ENCODE results near the gene PPP1R37.
A peak's percentile ranks its signal among the peaks of the same experiment; 100 is the strongest.

PPP1R37 gene

DNA sequence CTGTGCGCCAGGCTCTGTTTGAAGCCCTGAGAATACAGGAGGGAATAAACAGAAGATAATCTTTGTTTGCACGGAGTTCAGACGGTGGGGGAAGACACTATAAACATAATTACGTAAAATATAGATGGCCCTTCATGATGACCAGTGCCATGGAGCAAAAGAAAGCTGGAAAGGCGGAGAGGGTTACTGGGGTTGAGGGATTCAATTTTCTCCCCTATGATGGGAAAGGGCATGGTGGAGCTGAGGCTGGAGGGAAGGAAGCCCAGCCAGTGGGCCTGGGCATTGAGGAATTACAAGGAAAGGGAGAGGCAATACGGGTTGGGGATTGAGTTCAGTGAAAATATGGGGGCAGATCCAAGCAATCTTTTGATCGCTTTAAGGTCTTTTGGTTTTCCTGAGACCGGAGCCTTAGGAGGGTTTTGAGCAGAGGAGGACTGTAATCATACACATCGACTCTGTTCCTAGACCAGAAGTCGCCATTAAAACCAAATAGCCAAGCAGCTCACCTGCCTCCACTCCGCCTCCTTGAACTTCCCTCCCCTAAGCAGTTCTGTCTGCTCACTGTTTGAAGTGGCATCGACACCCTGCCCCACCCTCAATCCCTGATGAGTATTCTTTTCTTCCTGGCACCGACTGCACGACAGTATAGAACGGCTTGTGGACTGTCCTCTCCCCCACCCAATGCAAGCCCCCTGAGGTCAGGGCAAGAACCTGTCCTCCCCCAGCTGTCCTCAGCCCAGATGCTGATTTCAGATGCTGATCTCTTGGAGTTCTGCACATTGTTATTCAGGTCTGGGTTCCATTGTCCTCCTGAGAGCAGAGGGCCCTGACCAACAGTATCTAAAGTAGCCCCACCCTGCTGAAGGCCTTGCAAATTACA lies 15.9 kb upstream of the PPP1R37 start:
- no peak for DNase-seq (ENCODE audit: low spot score in 2 of 2)
- no peak for ATAC-seq (ENCODE audit: low read depth)
- peak overlapping the region; percentile 96 for H3K4me3 Mint-ChIP-seq
- peak overlapping the region; percentile 49 for H3K27ac Mint-ChIP-seq
- H3K27me3 Mint-ChIP-seq = no peaks in the 10 kb centered on the region
- no peaks in the 10 kb centered on the region for H3K9me3 Mint-ChIP-seq
- H3K36me3 Mint-ChIP-seq = peaks cover 12% of the 10 kb centered on the region
- H3K4me1 Mint-ChIP-seq = peaks cover 37% of the 10 kb centered on the region

- Mint-ChIP-seq H3K4me1 (peaks cover 34% of the 10 kb centered on the region), H3K27ac (peak overlapping the region; percentile 98), H3K9me3 (no peaks in the 10 kb centered on the region), H3K27me3 (no peaks in the 10 kb centered on the region), H3K4me3 (peak overlapping the region; percentile 97), H3K36me3 (peaks cover 12% of the 10 kb centered on the region)
- ATAC-seq (ENCODE audit: low read depth) (no peak), DNase-seq (ENCODE audit: low spot score in 2 of 2) (no peak)
These were observed 14.5 kb upstream of the PPP1R37 start for GRCh38 chr19:45078390-45079062.

DNA sequence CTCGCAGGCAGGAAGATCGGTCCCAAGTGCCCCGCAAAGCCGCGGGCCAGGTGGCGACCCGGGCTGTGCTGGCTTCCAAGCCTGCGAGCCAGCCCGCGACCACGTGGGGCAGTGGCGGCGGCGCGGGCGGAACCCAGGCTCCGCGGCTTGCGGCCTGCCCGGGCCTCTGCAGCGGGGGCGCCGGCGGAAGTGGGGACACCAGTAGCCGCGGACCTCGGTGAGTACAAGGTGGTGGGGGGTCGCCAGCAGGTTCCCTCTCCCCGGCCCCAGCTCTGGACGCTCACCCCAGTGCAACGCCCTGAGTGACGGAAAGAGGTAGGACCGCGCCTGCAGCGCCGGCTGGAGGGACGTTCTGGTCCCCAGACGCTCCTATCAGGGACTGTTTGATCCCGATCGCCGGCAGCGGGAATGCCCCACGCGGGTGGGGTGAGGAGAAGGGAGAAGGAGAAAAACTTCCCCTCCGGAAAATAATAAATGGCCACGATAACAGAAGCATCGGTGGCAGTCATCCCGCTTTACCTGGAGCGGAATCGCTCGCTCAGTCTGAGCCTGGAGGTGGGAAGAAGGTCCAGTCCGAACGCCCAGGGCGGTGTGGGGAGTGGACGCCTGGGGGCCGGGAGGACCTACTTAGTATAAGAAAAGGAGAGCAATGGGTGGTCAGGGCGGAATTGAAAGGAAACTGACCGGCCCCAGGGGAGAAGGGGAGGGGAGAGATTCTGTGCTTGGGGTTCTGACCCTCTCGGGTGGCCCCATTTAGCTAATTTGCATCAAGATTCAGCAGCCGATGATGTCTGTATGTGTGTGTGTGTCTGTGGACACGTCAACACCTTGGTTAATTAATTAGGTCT lies 13.7 kb upstream of the PPP1R37 start, which contains the start of gene GEMIN7:
Gene GEMIN7 (plus strand): TSS at position 198 of the 848 bp plus-strand sequence. CDS start 10,855 bp downstream, outside the sequence.
- H3K4me3 Mint-ChIP-seq = peak within 1 kb of the TSS; percentile 97
- peaks cover 34% of the 10 kb centered on the region for H3K4me1 Mint-ChIP-seq
- ATAC-seq (ENCODE audit: low read depth) = peak; percentile 43
- peaks cover 12% of the 10 kb centered on the region for H3K36me3 Mint-ChIP-seq
- H3K9me3 Mint-ChIP-seq = no peaks in the 10 kb centered on the region
- no peaks in the 10 kb centered on the region for H3K27me3 Mint-ChIP-seq
- DNase-seq (ENCODE audit: low spot score in 2 of 2) = peak; percentile 77 to 88
- H3K27ac Mint-ChIP-seq = peak within 1 kb of the TSS; percentile 98

GRCh38 chr19:45079911-45080370 lies 13.0 kb upstream of the PPP1R37 start:
- no peak for DNase-seq (ENCODE audit: low spot score in 2 of 2)
- Mint-ChIP-seq H3K27ac (peak overlapping the region; percentile 98), H3K36me3 (peaks cover 12% of the 10 kb centered on the region), H3K9me3 (no peaks in the 10 kb centered on the region), H3K27me3 (no peaks in the 10 kb centered on the region), H3K4me1 (peaks cover 30% of the 10 kb centered on the region), H3K4me3 (peak overlapping the region; percentile 97)
- no peak for ATAC-seq (ENCODE audit: low read depth)

GRCh38 chr19:45082170-45082569 lies 10.8 kb upstream of the PPP1R37 start:
- no peaks in the 10 kb centered on the region for H3K9me3 Mint-ChIP-seq
- H3K4me3 Mint-ChIP-seq = peak overlapping the region; percentile 17
- H3K4me1 Mint-ChIP-seq = peaks cover 24% of the 10 kb centered on the region

DNA sequence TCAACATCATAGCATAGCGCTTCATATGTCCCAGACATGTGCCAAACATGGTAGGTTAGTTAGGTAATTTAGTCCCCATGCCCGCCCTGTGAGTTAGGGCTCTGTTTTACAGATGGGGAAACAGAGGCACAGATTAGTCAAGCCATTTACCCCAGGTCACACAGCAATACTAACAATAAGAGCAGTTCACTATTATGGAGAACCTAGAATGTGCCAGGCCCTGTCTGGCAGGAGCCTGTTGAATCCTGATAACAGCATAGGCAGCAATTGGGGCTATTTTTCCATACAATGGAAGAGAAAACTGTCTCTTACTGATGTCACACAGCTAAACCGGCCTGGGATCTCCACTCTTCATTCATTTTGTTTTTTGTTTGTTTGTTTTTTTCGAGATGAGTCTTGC lies 6.5 kb upstream of the PPP1R37 start:
- Mint-ChIP-seq H3K4me1 (peaks cover 20% of the 10 kb centered on the region), H3K9me3 (no peaks in the 10 kb centered on the region), H3K4me3 (no peak overlapping the region), H3K36me3 (peaks cover 18% of the 10 kb centered on the region), H3K27ac (peak overlapping the region; percentile 45), H3K27me3 (no peaks in the 10 kb centered on the region)
- DNase-seq (ENCODE audit: low spot score in 2 of 2) (no peak), ATAC-seq (ENCODE audit: low read depth) (no peak)

More at GRCh38 chr19:45082170-45082569, 10.8 kb upstream of the PPP1R37 start:
- ATAC-seq (ENCODE audit: low read depth) (no peak), DNase-seq (ENCODE audit: low spot score in 2 of 2) (no peak)
- Mint-ChIP-seq H3K36me3 (peaks cover 12% of the 10 kb centered on the region), H3K27ac (peak overlapping the region; percentile 43), H3K27me3 (no peaks in the 10 kb centered on the region)

DNA sequence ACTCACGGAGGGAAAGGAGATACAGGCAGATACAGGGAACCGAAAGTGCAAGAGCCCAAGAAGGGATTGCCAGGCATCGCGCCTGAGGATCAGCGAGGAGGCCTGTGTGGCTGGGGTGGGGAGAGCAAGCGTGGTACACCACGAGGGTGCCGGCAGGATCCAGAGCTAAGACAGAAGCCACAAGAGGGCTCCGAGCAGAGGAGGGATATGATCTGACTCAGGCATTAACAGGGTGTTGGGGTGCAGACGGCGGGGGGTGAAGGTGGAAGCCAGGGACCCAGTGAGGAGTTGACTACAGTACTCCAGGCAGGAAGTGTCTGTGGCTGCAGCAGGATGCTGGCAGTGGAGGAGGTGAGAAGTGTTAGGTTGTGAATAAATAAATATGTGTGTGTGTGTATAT lies 5.4 kb upstream of the PPP1R37 start:
- Mint-ChIP-seq H3K4me3 (peak overlapping the region; percentile 43), H3K27me3 (no peaks in the 10 kb centered on the region), H3K27ac (peak overlapping the region; percentile 2), H3K9me3 (no peaks in the 10 kb centered on the region), H3K36me3 (peaks cover 10% of the 10 kb centered on the region), H3K4me1 (peaks cover 12% of the 10 kb centered on the region)
- ATAC-seq (ENCODE audit: low read depth) = no peak
- no peak for DNase-seq (ENCODE audit: low spot score in 2 of 2)

GRCh38 chr19:45090034-45090433 lies 2.9 kb upstream of the PPP1R37 start:
- no peak for DNase-seq (ENCODE audit: low spot score in 2 of 2)
- Mint-ChIP-seq H3K36me3 (peaks cover 11% of the 10 kb centered on the region), H3K27ac (no peak overlapping the region), H3K27me3 (no peaks in the 10 kb centered on the region), H3K4me3 (no peak overlapping the region), H3K4me1 (peaks cover 25% of the 10 kb centered on the region), H3K9me3 (no peaks in the 10 kb centered on the region)
- no peak for ATAC-seq (ENCODE audit: low read depth)

- ATAC-seq (ENCODE audit: low read depth) (no peak), DNase-seq (ENCODE audit: low spot score in 2 of 2) (no peak)
- no peak overlapping the region for H3K27ac Mint-ChIP-seq
- H3K4me1 Mint-ChIP-seq = peaks cover 27% of the 10 kb centered on the region
- H3K36me3 Mint-ChIP-seq = peaks cover 8% of the 10 kb centered on the region
- no peaks in the 10 kb centered on the region for H3K9me3 Mint-ChIP-seq
- peak overlapping the region; percentile 3 for H3K4me3 Mint-ChIP-seq
- no peaks in the 10 kb centered on the region for H3K27me3 Mint-ChIP-seq
These were observed 2.4 kb upstream of the PPP1R37 start for GRCh38 chr19:45090606-45091005.

DNA sequence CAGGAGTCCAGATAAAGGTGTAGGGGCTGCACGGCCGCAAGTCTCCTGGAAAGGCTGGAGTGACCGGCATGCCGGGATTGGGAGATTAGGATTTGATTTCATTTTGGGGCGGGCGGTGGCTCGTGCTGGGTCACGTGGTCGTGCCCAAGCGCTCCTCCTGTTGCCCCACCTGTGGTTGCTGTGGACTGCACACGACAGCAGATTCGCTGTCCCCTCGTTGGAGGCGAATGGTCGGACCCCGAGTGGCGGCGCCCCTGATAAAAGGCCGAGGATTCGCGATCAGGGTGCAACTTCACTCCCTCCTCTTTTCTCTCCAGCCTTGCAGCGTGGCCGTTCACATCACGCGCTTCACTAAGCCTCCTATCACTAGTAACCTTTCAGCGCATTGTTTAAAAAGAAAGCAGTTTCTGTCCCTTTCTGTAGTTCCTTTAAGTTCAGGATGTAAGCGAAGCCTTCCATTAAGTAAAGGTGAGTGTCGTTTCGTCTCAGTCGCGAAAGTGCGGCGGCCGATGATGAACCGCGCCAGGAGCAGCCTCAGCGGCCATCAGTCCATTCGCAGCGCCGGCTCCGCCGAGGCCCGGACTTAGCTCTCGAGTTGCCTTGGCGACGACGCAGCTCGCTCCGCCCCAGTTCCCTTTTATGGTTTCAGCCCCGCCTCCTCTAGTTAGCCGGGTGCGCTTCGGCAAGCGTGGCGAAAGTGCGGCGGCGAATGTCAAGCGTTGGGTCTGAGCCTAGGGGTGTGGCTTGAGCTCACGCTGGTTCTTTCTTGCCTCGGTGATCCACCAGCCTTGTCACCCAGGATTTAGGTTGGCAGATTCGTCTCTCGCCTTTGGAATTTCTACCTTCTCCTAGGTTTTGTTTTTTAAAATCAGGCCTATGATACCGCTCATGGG lies 1.7 kb upstream of the PPP1R37 start:
- peaks cover 10% of the 10 kb centered on the region for H3K36me3 Mint-ChIP-seq

DNA sequence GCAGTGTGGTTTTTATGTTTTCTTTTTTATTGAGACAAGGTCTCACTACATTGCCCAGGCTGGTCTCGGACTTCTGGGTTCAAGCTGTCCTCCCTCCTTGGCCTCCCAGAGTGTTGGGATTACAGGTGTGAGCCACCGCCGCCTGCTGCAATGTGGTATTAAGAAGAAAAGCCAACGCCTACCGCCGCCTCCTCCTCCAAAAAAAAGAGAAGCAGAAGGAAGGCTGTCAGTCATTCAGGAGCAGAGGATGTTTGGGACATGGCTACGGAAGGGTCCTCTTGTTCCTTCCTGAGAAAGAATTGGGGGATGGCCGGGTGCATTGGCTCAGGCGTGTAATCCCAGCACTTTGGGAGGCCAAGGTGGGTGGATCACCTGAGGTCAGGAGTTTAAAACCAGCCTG lies 1.2 kb downstream of the PPP1R37 start:
- H3K4me3 Mint-ChIP-seq = peak overlapping the region; percentile 96
- H3K9me3 Mint-ChIP-seq = no peaks in the 10 kb centered on the region
- DNase-seq (ENCODE audit: low spot score in 2 of 2) (no peak), ATAC-seq (ENCODE audit: low read depth) (no peak)
- peaks cover 42% of the 10 kb centered on the region for H3K4me1 Mint-ChIP-seq
- peak overlapping the region; percentile 99 for H3K27ac Mint-ChIP-seq
- no peaks in the 10 kb centered on the region for H3K27me3 Mint-ChIP-seq
- H3K36me3 Mint-ChIP-seq = peaks cover 7% of the 10 kb centered on the region

More for the DNA sequence above, 1.7 kb upstream of the PPP1R37 start:
- H3K27ac Mint-ChIP-seq = peak overlapping the region; percentile 99
- DNase-seq (ENCODE audit: low spot score in 2 of 2) (peak; percentile 99), ATAC-seq (ENCODE audit: low read depth) (peak; percentile 79)
- H3K4me3 Mint-ChIP-seq = peak overlapping the region; percentile 96
- H3K9me3 Mint-ChIP-seq = no peaks in the 10 kb centered on the region
- H3K4me1 Mint-ChIP-seq = peaks cover 33% of the 10 kb centered on the region
- no peaks in the 10 kb centered on the region for H3K27me3 Mint-ChIP-seq

GRCh38 chr19:45094707-45095106 lies 1.7 kb downstream of the PPP1R37 start:
- ATAC-seq (ENCODE audit: low read depth) = no peak
- Mint-ChIP-seq H3K9me3 (no peaks in the 10 kb centered on the region), H3K27me3 (no peaks in the 10 kb centered on the region), H3K4me1 (peaks cover 42% of the 10 kb centered on the region), H3K27ac (no peak overlapping the region), H3K36me3 (peaks cover 7% of the 10 kb centered on the region), H3K4me3 (peak overlapping the region; percentile 96)
- no peak for DNase-seq (ENCODE audit: low spot score in 2 of 2)

Measured in memory B cell (primary cell).